Karpas-422 (cell line): ENCODE measurements around the gene PMPCB. TPM values are rescaled to one million over a fixed set of nuclear protein-coding genes. Genes with fewer than 3 reads are reported as not detected.
A peak's percentile ranks its signal among the peaks of the same experiment; 100 is the strongest.
"Not testable (repeated sequence)": the region's sequence is repeated elsewhere in the genome, so short reads cannot be mapped to it uniquely, and the experiment has no call there.

Source experiments
- DNase-seq: peaks from one replicate; pipeline ENCODE4 v3.0.0-alpha.2; 2015
- H2AFZ ChIP-seq: fragments of 200-600 bp; sonication (generic); 2 replicates; pipeline ENCODE4 v1.6.1; 2014; ENCODE audit warnings: antibody characterized with exemption, low read length, mixed read lengths
- H3K27ac ChIP-seq: fragments of 200-600 bp; sonication (generic); 2 replicates; pipeline ENCODE4 v1.5.1; 2014; ENCODE audit warnings: mild to moderate bottlenecking, low read length, moderate library complexity
- H3K27me3 ChIP-seq: fragments of 200-600 bp; sonication (generic); 2 replicates; pipeline ENCODE4 v1.6.1; 2014; ENCODE audit warnings: low read length, mixed read lengths
- H3K36me3 ChIP-seq: fragments of 200-600 bp; sonication (generic); 2 replicates; pipeline ENCODE4 v1.6.1; 2014; ENCODE audit warnings: low read length, mixed read lengths; ENCODE audit not compliant: insufficient read depth
- H3K4me1 ChIP-seq: fragments of 200-600 bp; sonication (generic); 2 replicates; pipeline ENCODE4 v1.6.1; 2014; ENCODE audit warnings: mild to moderate bottlenecking, low read length, mixed read lengths
- H3K4me2 ChIP-seq: fragments of 200-600 bp; sonication (generic); 2 replicates; pipeline ENCODE4 v1.6.1; 2014; ENCODE audit warnings: low read length, low read depth, mild to moderate bottlenecking; ENCODE audit not compliant: poor library complexity, severe bottlenecking
- H3K4me3 ChIP-seq: fragments of 200-600 bp; sonication (generic); 2 replicates; pipeline ENCODE4 v1.5.1; 2014; ENCODE audit warnings: mild to moderate bottlenecking, antibody characterized with exemption, low read length, mixed read lengths
- H3K79me2 ChIP-seq: fragments of 200-600 bp; sonication (generic); 2 replicates; pipeline ENCODE4 v1.6.1; 2014; ENCODE audit warnings: mild to moderate bottlenecking, low read length, mixed read lengths
- H3K9ac ChIP-seq: fragments of 200-600 bp; sonication (generic); 2 replicates; pipeline ENCODE4 v1.6.0; 2014; ENCODE audit warnings: low read length
- H3K9me2 ChIP-seq: fragments of 200-600 bp; sonication (generic), shearing (Covaris generic); replicated peaks from 2 replicates; pipeline ENCODE4 v1.6.0; 2014; ENCODE audit warnings: mild to moderate bottlenecking, low read length, moderate library complexity; ENCODE audit not compliant: insufficient read depth
- H3K9me3 ChIP-seq: fragments of 300-700, 200-600 bp; sonication (generic); 2 replicates; pipeline ENCODE4 v1.6.1; 2014; ENCODE audit warnings: low read length, mixed read lengths
- H4K20me1 ChIP-seq: fragments of 200-600 bp; sonication (generic); 2 replicates; pipeline ENCODE4 v1.6.1; 2014; ENCODE audit warnings: mild to moderate bottlenecking, antibody characterized with exemption, low read length, low read depth; ENCODE audit not compliant: insufficient read depth
- total RNA-seq: library from RNA; depleted of rRNA; stranded (reverse); fragments of >200 nt; shearing (Covaris generic); gene quantifications from 2 replicates; pipeline ENCODE4 v1.2.3, GENCODE V29; 2014; ENCODE audit warnings: low replicate concordance

PMPCB gene
- total RNA-seq, 1 experiment from 2014 or later, result 117 TPM

DNA sequence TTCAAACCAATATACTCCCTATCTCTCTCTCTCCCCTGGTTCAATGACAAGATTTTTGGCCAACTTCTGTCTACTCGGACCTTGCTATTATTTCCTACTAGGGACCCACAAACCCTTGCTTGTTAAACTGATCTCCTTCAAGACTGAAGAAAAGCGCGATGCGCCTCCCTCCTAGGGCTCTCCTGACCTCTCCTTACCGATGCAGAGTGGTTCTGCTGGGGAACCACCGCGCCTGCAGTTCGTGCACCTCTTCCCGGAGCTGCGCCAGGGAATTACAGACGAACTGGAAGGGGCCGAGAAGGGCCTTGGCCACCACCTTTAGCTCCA lies 17.6 kb upstream of the PMPCB start:
- peak; percentile 78 for DNase-seq

GRCh38 chr7:103279963-103280802 lies 17.1 kb upstream of the PMPCB start:
- Histone ChIP-seq H3K9ac (peak overlapping the region; percentile 84), H3K79me2 (peaks cover 16% of the 10 kb centered on the region), H3K4me2 (peak overlapping the region; percentile 95), H3K4me3 (peak overlapping the region; percentile 90), H2AFZ (peak overlapping the region; percentile 97), H3K4me1 (peaks cover 27% of the 10 kb centered on the region), H3K27ac (peak overlapping the region; percentile 68)
- not testable (repeated sequence) for H3K36me3 ChIP-seq, H4K20me1 ChIP-seq, H3K9me2 ChIP-seq, H3K27me3 ChIP-seq, H3K9me3 ChIP-seq
- DNase-seq, result peak; percentile 96

More for the DNA sequence above, 17.6 kb upstream of the PMPCB start:
- peaks cover 16% of the 10 kb centered on the region for H3K79me2 ChIP-seq
- not testable (repeated sequence) for H4K20me1 ChIP-seq, H3K27me3 ChIP-seq, H3K9me2 ChIP-seq, H3K9me3 ChIP-seq, H3K36me3 ChIP-seq
- peak overlapping the region; percentile 90 for H3K4me3 ChIP-seq
- H3K4me2 ChIP-seq, result peak overlapping the region; percentile 95
- H2AFZ ChIP-seq, result peak overlapping the region; percentile 97; the same call in 1 of the 2 replicates
- peaks cover 27% of the 10 kb centered on the region for H3K4me1 ChIP-seq
- peak overlapping the region; percentile 84 for H3K9ac ChIP-seq
- peak overlapping the region; percentile 68 for H3K27ac ChIP-seq

- peaks cover 16% of the 10 kb centered on the region for H3K79me2 ChIP-seq
- peak overlapping the region; percentile 95 for H3K4me2 ChIP-seq
- H3K36me3 ChIP-seq, H3K27me3 ChIP-seq, H4K20me1 ChIP-seq, H3K9me2 ChIP-seq, H3K27ac ChIP-seq, H3K9me3 ChIP-seq, DNase-seq: not testable (repeated sequence)
- peaks cover 27% of the 10 kb centered on the region for H3K4me1 ChIP-seq
- H3K4me3 ChIP-seq, result peak overlapping the region; percentile 90
- H2AFZ ChIP-seq, result peak overlapping the region; percentile 97
- peak overlapping the region; percentile 84 for H3K9ac ChIP-seq
Observed at GRCh38 chr7:103280803-103281155, 16.5 kb upstream of the PMPCB start.

DNA sequence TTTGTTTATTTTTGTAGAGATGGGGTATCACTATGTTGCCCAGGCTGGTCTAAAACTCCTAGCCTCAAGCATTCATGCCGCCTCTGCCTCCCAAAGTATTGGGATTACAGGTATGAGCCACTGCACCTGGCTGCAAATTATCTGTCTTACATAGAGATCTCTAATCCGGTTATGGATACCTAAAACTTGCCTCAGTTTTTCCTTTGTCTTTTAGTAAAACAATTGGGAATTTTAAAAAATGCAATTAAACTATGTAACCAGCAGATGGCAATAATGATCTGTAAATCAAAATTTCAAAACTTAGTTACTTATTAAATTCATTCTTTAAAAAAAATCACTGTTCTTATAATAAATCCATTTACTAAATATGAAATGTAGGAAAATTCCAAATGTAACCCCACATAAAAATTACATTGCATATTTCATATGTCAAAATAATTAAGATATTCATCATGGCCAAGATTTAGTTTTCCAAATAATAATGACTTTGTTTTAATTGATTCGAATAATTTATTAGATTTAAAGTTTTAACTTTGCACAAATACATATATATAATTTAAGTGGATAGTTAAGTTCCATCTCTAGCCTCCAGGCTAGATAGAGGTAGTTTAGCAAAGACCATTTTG lies 14.3 kb upstream of the PMPCB start:
- not testable (repeated sequence) for H3K36me3 ChIP-seq, H3K27ac ChIP-seq, H3K9me2 ChIP-seq, H3K27me3 ChIP-seq, H3K4me3 ChIP-seq, H4K20me1 ChIP-seq, H3K4me2 ChIP-seq, H2AFZ ChIP-seq, H3K9me3 ChIP-seq, H3K9ac ChIP-seq, DNase-seq
- Histone ChIP-seq H3K79me2 (peaks cover 16% of the 10 kb centered on the region), H3K4me1 (peaks cover 17% of the 10 kb centered on the region)

DNA sequence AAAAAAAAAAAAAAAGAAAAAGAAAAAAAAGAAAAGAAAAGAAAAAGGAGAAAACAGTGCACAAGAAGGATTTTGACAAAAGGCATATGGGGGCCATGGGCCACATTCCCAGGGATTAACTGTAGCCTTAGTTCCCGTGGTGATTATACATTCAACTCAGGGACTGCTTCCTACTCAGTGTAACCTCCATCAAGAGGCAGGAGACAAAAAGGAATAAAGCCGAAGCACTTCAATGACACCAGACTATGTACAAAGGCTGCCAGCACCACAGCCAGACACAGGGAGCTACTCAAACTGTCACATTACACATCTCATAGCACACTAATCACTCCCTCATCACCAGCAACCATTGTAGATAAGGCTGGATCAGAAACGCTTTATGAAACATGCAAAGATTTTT lies 5.1 kb upstream of the PMPCB start:
- H3K27me3 ChIP-seq, result no peaks in the 10 kb centered on the region
- no peaks in the 10 kb centered on the region for H3K9me2 ChIP-seq
- no peak overlapping the region for H3K4me2 ChIP-seq
- no peaks in the 10 kb centered on the region for H3K36me3 ChIP-seq
- no peaks in the 10 kb centered on the region for H3K9me3 ChIP-seq
- no peaks in the 10 kb centered on the region for H3K79me2 ChIP-seq
- H2AFZ ChIP-seq, result no peak overlapping the region
- H3K4me1 ChIP-seq, result peaks cover 10% of the 10 kb centered on the region; the same call in 1 of the 2 replicates
- no peak for DNase-seq
- H3K27ac ChIP-seq, result no peak overlapping the region
- no peak overlapping the region for H3K9ac ChIP-seq
- no peak overlapping the region for H3K4me3 ChIP-seq
- no peaks in the 10 kb centered on the region for H4K20me1 ChIP-seq

- H3K9me3 ChIP-seq, result no peaks in the 10 kb centered on the region
- H3K9me2 ChIP-seq, result no peaks in the 10 kb centered on the region
- H3K36me3 ChIP-seq, result no peaks in the 10 kb centered on the region
- DNase-seq, result no peak
- H2AFZ ChIP-seq, result no peak overlapping the region
- H3K27ac ChIP-seq, result no peak overlapping the region
- H3K9ac ChIP-seq, result no peak overlapping the region
- no peak overlapping the region for H3K4me3 ChIP-seq
- no peak overlapping the region for H3K4me2 ChIP-seq
- H3K27me3 ChIP-seq, result no peaks in the 10 kb centered on the region
- no peaks in the 10 kb centered on the region for H4K20me1 ChIP-seq
- peaks cover 13% of the 10 kb centered on the region for H3K4me1 ChIP-seq
- peaks cover 11% of the 10 kb centered on the region for H3K79me2 ChIP-seq
Observed at GRCh38 chr7:103293526-103293925, 3.7 kb upstream of the PMPCB start.

DNA sequence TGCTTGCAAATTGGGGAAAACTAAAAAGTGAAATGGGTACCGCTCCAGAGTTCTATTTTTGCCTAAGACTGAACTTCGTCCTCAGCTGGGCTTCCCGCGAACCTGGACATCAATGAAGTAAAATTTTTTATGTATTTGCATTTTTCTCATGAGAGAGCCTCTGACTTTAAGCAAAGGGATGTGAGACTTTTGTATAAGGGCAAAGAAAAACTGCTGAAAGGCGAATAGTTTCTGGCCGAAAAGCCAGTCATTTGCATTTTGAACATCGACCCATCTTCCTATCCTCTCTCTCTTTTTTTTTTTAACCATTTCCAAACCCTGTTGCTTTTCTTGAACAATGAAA lies 573 bp downstream of the PMPCB start:
- Histone ChIP-seq H3K27me3 (no peaks in the 10 kb centered on the region), H3K4me1 (peaks cover 30% of the 10 kb centered on the region), H3K4me3 (peak overlapping the region; percentile 83), H4K20me1 (no peaks in the 10 kb centered on the region), H3K9ac (peak overlapping the region; percentile 88), H3K9me2 (no peaks in the 10 kb centered on the region), H3K27ac (peak overlapping the region; percentile 91), H3K79me2 (peaks cover 50% of the 10 kb centered on the region), H3K36me3 (peaks cover 37% of the 10 kb centered on the region), H3K9me3 (no peaks in the 10 kb centered on the region), H2AFZ (0 out of 2 replicates have a peak overlapping the region, but pooled peaks have one; percentile 29), H3K4me2 (peak overlapping the region; percentile 81)
- peak; percentile 84 for DNase-seq

DNA sequence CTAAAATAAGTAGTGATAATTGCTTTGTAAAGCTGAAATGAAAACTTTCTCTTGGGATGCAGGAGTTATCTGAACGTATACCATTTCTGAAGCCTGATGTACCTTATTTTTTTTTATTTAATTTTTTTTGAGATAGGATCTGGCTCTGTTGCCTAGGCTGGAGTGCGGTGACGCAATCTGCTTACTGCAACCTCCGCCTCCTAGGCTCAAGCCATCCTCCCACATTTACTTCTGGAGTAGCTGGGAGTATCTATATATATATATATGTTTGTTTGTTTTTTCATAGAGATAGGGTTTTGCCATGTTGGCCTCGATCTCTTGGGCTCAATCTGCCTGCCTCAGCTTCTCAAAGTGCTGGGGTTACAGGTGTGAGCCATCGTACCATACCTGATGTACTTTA lies 2.4 kb downstream of the PMPCB start:
- Histone ChIP-seq H3K4me2 (peak overlapping the region; percentile 81), H3K27me3 (no peaks in the 10 kb centered on the region), H4K20me1 (peaks cover 7% of the 10 kb centered on the region; the same call in 1 of the 2 replicates), H3K9me3 (no peaks in the 10 kb centered on the region), H3K36me3 (peaks cover 54% of the 10 kb centered on the region), H3K9me2 (no peaks in the 10 kb centered on the region), H2AFZ (no peak overlapping the region), H3K79me2 (peaks cover 65% of the 10 kb centered on the region), H3K9ac (no peak overlapping the region), H3K27ac (no peak overlapping the region), H3K4me3 (peak overlapping the region; percentile 83; the same call in 1 of the 2 replicates), H3K4me1 (peaks cover 33% of the 10 kb centered on the region)
- no peak for DNase-seq
